SH-SY5Y (cell line): ENCODE results near the gene CCSER2.

ENCODE experiments used
- GATA2 ChIP-seq: IDR thresholded peaks from 2 replicates; pipeline ENCODE4 v1.6.1; 2011; ENCODE audit warnings: mild to moderate bottlenecking, low read depth, low read length
- GATA3 ChIP-seq: IDR thresholded peaks from 2 replicates; pipeline ENCODE4 v1.6.1; 2011; ENCODE audit warnings: low read depth, mild to moderate bottlenecking, low read length, moderate library complexity

The CCSER2 gene

GRCh38 chr10:84328418-84329195 is at the start of gene CCSER2:
Gene CCSER2 (plus strand): TSS chr10:84328589. CDS start chr10:84371053, 42,464 bp downstream.
- TF ChIP-seq GATA3 (no peak), GATA2 (no peak)

- TF ChIP-seq GATA2 (no peak), GATA3 (no peak)
Measured at GRCh38 chr10:84286695-84287094, 41.7 kb upstream of the CCSER2 start.

- TF ChIP-seq GATA3 (no peak), GATA2 (no peak)
Measured at GRCh38 chr10:84288151-84288550, 40.2 kb upstream of the CCSER2 start.

GRCh38 chr10:84289521-84290200 is 38.7 kb upstream of the CCSER2 start:
- no peak for TF ChIP-seq GATA3
- TF ChIP-seq GATA2: no peak

- TF ChIP-seq GATA2 (no peak), GATA3 (no peak)
Measured at GRCh38 chr10:84290235-84290634, 38.2 kb upstream of the CCSER2 start.

- TF ChIP-seq GATA2: no peak
- no peak for TF ChIP-seq GATA3
Measured at GRCh38 chr10:84291384-84291783, 37.0 kb upstream of the CCSER2 start.

- no peak for TF ChIP-seq GATA2
- no peak for TF ChIP-seq GATA3
Measured at GRCh38 chr10:84292502-84292901, 35.9 kb upstream of the CCSER2 start.

GRCh38 chr10:84293171-84293570 is 35.2 kb upstream of the CCSER2 start:
- TF ChIP-seq GATA2 (no peak), GATA3 (no peak)

- TF ChIP-seq GATA3: no peak
- TF ChIP-seq GATA2: peak; percentile 80
Measured at GRCh38 chr10:84293574-84294016, 34.8 kb upstream of the CCSER2 start.

- TF ChIP-seq GATA2 (no peak), GATA3 (no peak)
Measured at GRCh38 chr10:84294766-84295447, 33.5 kb upstream of the CCSER2 start.

GRCh38 chr10:84296091-84296981 is 32.1 kb upstream of the CCSER2 start:
- no peak for TF ChIP-seq GATA2

GRCh38 chr10:84298057-84298456 is 30.3 kb upstream of the CCSER2 start:
- TF ChIP-seq GATA2 (no peak), GATA3 (no peak)

GRCh38 chr10:84302223-84302622 is 26.2 kb upstream of the CCSER2 start:
- TF ChIP-seq GATA2 (no peak), GATA3 (no peak)

GRCh38 chr10:84306751-84307384 is 21.5 kb upstream of the CCSER2 start:
- TF ChIP-seq GATA2: no peak
- no peak for TF ChIP-seq GATA3
